Measurements from ENCODE around the gene MAS1L. TPM values are rescaled to one million over a fixed set of nuclear protein-coding genes. Genes with fewer than 3 reads are reported as not detected.

Gene MAS1L
- total and polyA plus RNA-seq, 12 donors = not detected

DNA sequence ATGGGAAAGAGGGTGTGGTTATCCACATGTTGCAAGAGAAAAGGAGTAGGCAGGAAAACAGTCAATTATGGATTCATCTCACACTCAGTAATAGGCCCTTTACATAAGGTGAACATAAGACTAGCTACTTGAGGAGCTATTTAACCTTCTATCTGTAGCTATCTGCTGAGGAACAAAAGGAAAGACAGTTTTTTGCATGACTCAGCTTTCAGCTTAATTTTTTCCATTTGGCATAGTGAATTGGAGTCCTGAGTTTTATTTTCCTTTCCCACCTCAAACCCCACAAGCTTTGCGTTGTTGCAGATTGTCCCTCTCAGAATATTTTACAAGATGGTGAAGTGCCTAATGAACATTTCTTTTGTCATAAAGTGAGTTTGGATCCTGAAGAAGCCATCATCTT is 39.4 kb upstream of the MAS1L start:
- Histone ChIP-seq H3K4me1 (no peaks in the 10 kb centered on the region), H3K9me3 (no peaks in the 10 kb centered on the region), H3K27me3 (peaks cover 0 to 17% (median 0%) of the 10 kb centered on the region in 7 donors), H3K4me3 (no peak overlapping the region), H3K36me3 (no peaks in the 10 kb centered on the region), H3K27ac (no peak overlapping the region)
- intact Hi-C loops (cut with DNase I) = no loop called here
- 79 to 91% methylated on average over 1 of the region's 1 CpG for WGBS, 2 donors
- TF ChIP-seq, protein P1, sequence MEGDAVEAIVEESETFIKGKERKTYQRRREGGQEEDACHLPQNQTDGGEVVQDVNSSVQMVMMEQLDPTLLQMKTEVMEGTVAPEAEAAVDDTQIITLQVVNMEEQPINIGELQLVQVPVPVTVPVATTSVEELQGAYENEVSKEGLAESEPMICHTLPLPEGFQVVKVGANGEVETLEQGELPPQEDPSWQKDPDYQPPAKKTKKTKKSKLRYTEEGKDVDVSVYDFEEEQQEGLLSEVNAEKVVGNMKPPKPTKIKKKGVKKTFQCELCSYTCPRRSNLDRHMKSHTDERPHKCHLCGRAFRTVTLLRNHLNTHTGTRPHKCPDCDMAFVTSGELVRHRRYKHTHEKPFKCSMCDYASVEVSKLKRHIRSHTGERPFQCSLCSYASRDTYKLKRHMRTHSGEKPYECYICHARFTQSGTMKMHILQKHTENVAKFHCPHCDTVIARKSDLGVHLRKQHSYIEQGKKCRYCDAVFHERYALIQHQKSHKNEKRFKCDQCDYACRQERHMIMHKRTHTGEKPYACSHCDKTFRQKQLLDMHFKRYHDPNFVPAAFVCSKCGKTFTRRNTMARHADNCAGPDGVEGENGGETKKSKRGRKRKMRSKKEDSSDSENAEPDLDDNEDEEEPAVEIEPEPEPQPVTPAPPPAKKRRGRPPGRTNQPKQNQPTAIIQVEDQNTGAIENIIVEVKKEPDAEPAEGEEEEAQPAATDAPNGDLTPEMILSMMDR (IDR thresholded peaks at IDR 0.05) = no peak
- ATAC-seq (no peak), DNase-seq (no peak)

DNA sequence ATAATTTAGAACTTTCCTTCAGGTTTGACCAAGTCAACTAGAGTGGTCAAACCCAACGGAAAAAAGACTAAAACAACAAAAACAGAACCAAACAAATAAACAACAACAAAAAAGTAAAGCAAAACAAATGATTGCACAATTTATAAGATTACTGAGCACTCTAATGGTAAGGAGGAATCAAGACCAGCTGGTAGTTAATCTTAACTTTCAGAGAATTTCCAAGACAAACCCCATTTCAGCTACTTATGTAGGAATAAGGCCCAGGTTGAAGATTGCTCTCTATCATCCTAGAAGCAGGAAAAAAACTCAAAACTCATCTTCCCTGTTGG is 37.5 kb upstream of the MAS1L start:
- intact Hi-C loops (cut with DNase I) = no loop called here
- ATAC-seq (no peak), DNase-seq (no peak)
- H3K4me1 ChIP-seq = no peaks in the 10 kb centered on the region
- H3K27ac ChIP-seq = no peak overlapping the region
- TF ChIP-seq, protein P1 (IDR thresholded peaks at IDR 0.05) = no peak
- H3K27me3 ChIP-seq = peaks cover 0 to 17% (median 0%) of the 10 kb centered on the region in 7 donors
- H3K9me3 ChIP-seq = no peaks in the 10 kb centered on the region
- no peaks in the 10 kb centered on the region for H3K36me3 ChIP-seq
- H3K4me3 ChIP-seq = no peak overlapping the region
- WGBS, 2 donors = 0% methylated on average over 1 of the region's 1 CpG

DNA sequence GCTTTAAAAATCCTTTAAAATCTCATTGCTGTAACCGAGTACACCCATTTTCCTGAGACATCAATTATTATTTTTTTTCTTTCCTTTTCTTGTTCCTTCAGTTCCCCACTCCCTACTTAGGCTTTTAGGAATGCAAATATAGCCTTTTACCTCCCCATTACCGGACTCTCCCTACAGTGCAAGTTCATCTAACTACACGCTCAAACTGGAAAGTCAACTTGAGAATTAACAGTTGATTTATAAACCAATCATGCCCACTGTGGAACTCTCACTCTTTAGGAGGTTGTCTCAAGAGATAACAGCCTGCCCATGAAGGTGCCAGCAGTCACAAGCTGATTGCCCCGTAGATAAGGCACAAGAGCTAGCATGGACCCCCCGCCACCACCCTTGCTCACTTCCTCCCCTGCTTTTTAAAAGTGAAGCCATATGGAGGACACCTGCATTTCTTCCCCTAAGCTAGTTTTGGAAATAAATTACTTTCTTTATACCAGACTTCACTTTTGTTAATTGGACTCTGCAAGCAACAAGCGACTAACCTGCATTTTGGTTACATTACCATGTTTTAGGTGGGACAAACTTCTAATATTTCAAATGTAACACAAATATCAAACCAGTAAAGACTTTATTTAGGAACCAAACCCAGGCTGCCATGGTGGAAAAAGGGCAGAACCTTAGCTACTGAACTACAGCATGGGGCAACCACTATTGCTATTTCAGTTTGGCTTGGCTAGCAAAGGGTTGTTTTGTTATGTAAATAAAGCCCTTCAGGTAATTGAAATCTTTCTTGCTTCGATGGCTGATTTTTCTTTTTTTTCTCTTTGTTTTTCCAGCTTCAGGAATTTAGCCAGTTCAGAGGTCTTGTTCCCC is 36.9 kb upstream of the MAS1L start:
- ATAC-seq (no peak), DNase-seq (no peak)
- intact Hi-C loops (cut with DNase I) = no loop called here
- TF ChIP-seq, protein P1 (IDR thresholded peaks at IDR 0.05) = no peak
- Histone ChIP-seq H3K4me1 (no peaks in the 10 kb centered on the region), H3K4me3 (no peak overlapping the region), H3K9me3 (no peaks in the 10 kb centered on the region), H3K27me3 (peaks cover 0 to 17% (median 0%) of the 10 kb centered on the region in 7 donors), H3K27ac (no peak overlapping the region), H3K36me3 (no peaks in the 10 kb centered on the region)
- WGBS, 2 donors = 66 to 69% methylated on average over 7 of the region's 7 CpGs

DNA sequence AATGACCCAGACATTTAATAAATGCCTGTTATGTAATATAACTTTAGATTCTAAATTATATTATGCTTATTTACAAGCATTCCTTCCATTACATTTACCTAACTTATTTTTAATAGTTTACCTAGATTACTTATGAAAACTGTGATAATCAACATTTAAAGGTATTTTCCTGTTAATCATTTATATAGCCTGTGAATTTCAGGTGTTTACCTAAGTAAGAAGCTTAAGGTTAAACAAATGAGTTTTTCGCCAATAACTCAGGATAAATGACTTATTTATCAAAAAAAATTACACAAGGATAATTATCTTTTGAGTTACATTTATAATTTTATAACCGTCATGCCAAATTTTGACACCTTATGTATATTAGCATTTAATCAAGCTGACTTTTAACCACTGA is 36.3 kb upstream of the MAS1L start:
- intact Hi-C loops (cut with DNase I) = no loop called here
- no peaks in the 10 kb centered on the region for H3K36me3 ChIP-seq
- TF ChIP-seq, protein P1 (IDR thresholded peaks at IDR 0.05) = no peak
- H3K9me3 ChIP-seq = no peaks in the 10 kb centered on the region
- peaks cover 0 to 17% (median 0%) of the 10 kb centered on the region in 7 donors for H3K27me3 ChIP-seq
- H3K27ac ChIP-seq = no peak overlapping the region
- no peak overlapping the region for H3K4me3 ChIP-seq
- 68% methylated on average over 2 of the region's 2 CpGs for WGBS, 2 donors
- ATAC-seq (no peak), DNase-seq (no peak)
- no peaks in the 10 kb centered on the region for H3K4me1 ChIP-seq

Data from heart right ventricle (tissue), 16 donors.